ENCODE data around the gene LIMS1. TPM values are rescaled to one million over a fixed set of nuclear protein-coding genes. Genes with fewer than 3 reads are reported as not detected.

LIMS1 gene
- 70.1 and 86.7 TPM in 2 replicates for total RNA-seq

DNA sequence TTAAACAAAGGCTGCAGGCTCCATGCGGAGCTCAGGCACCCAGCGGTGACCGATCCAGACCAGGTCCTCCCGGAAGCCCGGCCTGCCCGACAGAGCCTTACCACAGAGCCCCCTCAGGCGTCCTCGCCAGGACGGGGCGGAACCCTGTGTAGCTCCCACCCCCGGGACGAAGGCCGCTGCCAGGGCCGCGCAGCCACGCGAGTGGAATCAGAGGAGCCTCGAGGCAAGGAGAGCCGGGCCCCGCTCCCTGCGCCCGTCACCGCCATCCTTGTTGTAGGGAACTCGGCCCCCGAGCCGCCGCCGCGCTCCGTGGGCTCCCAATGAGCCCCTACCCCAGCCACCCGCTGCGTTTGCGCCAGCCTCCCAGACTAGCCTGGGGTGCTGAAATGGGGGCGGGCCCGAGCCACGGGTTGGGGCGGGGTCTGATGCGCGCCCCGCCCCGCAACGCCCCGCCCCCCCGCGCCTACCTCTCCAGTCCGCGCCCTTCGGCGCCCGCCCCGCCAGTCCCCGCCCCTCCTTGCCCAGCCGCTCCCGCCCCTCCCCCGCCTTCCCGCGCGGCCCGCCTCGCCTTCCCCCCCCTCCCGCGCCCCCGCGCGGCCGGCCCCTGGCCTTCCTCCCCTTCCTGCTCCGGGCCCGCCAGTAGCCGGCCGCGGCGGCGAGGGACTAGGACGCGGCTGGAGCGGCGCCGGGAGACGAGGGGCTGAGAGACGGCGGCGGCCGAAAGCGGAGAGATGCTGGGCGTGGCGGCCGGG is at the start of gene LIMS1:
Gene LIMS1 (plus strand): TSS at position 639 of the 752 bp plus-strand sequence. CDS start 93 bp downstream, at position 732.

DNA sequence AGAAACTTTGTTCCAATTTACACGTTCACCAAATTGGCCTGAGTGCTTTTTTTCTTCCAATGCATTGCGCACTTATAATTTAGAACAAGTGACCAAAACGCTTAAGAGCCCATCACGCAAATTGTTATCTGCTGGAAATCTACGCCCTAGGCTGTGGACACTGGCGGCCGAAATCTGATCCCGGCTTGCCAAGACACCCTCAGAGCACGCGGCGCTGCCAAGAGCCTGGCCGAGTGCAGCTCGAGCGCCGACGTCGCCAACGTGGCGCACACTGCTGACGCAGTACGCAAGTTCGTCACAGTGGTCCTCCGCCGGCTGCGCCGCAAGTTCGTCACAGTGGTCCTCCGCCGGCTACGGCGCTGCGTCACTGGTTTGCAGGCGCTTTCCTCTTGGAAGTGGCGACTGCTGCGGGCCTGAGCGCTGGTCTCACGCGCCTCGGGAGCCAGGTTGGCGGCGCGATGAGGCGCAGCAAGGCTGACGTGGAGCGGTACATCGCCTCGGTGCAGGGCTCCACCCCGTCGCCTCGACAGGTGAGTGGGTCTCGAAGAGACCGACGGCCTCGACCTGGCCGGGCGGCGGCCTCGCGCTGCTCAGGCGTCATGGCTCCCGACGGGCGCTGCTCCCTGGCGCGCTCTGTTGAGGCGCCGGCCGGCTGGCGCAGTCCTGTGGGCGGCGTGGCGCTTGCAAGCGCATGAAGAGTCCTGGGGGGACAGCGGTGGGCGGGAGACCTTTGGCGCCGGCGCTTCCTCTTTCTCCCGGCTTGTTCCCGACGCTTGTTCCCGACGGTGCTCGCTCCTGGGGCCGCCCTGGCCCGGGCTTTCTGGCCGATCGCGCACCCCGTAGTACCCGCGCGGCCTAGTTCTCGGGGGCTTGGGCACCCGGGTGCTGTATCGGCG is 185.1 kb downstream of the LIMS1 start, which contains the start of gene RANBP2:
Gene RANBP2 (plus strand): TSS at position 334 of the 896 bp plus-strand sequence. CDS start 125 bp downstream, at position 459.

Other genes with a start within 250 kb of the LIMS1 start
- not detected in 2 replicates for gene SULT1C2, start 245.6 kb upstream of the LIMS1 start, total RNA-seq
- 0.16 TPM in 1 of 2 replicates, not detected in the other for gene SULT1C4, start 156.5 kb upstream of the LIMS1 start, total RNA-seq
- gene GCC2, start 85.3 kb upstream of the LIMS1 start, total RNA-seq, result 6.3 and 8.7 TPM in 2 replicates
- gene RANBP2, start 185.0 kb downstream of the LIMS1 start, total RNA-seq, result 28.5 and 35.3 TPM in 2 replicates

Measured in cardiac atrium fibroblast (primary cell).